Adrenal gland (tissue), 12 donors: Measurements from ENCODE around the gene HSPA12B. TPM values are rescaled to one million over a fixed set of nuclear protein-coding genes. Genes with fewer than 3 reads are reported as not detected.

Experiments used
- DNase-seq, 7 donors: peaks; one replicate each; pipeline ENCODE4 v3.0.0-alpha.2; 2019 to 2020
- H3K27ac ChIP-seq, 5 donors: fragments of 200-600 bp; sonication (generic) in 4 of 5; 1 replicate in 3 of 5; 2 replicates in 2 of 5; pipeline versions ENCODE4 v1.5.1 to v1.8.0; 2016 to 2020; ENCODE audit warnings: mild to moderate bottlenecking in 1 of 5
- H3K27me3 ChIP-seq: fragments of 200-600 bp; 2 replicates; pipeline ENCODE4 v1.8.0; 2021
- H3K36me3 ChIP-seq, 2 donors: fragments of 200-600 bp; replicated peaks in 1 of 2; 1 replicate in 1 of 2; 2 replicates in 1 of 2; pipeline versions ENCODE4 v1.5.1 to v1.8.0; 2018 to 2022
- H3K4me1 ChIP-seq, 2 donors: fragments of 200-600 bp; replicated peaks in 1 of 2; 1 replicate in 1 of 2; 2 replicates in 1 of 2; pipeline versions ENCODE4 v1.5.1 to v1.8.0; 2018 to 2021
- H3K4me3 ChIP-seq, 4 donors: fragments of 200-600 bp; sonication (generic) in 3 of 4; one replicate each; pipeline ENCODE4 v1.5.1; 2016 to 2018
- H3K9me3 ChIP-seq, 3 donors: fragments of 200-600 bp; sonication (generic) in 1 of 3; replicated peaks in 1 of 3; 1 replicate in 2 of 3; 2 replicates in 1 of 3; pipeline versions ENCODE4 v1.5.1 to v1.8.0; 2016 to 2021
- CTCF ChIP-seq, 6 experiments: fragments of 450-650 bp in 4 of 6; fragments of 200-600 bp in 2 of 6; sonication (generic) in 1 of 6; IDR thresholded peaks; 1 replicate in 5 of 6; 2 replicates in 1 of 6; pipeline versions ENCODE4 v1.5.1 to v1.8.0; 2016 to 2021; ENCODE audit warnings: antibody characterized with exemption in 6 of 6, mild to moderate bottlenecking in 2 of 6, moderate library complexity in 1 of 6
- POLR2A ChIP-seq, 2 donors: fragments of 450-650 bp; IDR thresholded peaks; one replicate each; pipeline ENCODE4 v1.6.1; 2017; ENCODE audit warnings: antibody characterized with exemption in 2 of 2, mild to moderate bottlenecking in 2 of 2, moderate library complexity in 1 of 2
- WGBS, 4 donors: extraction: QIAGEN DNeasy Blood & Tissue Kit in 2 of 4; methylation state at CpG; one replicate each; pipeline versions ENCODE4 v1.1.5 to v1.1.7; 2013 to 2017; 5-methylcytosine and 5-hydroxymethylcytosine counted together
- intact Hi-C, 2 donors: fragments of 100-400 bp; cut with DNase I; formaldehyde crosslinking; loops; one replicate each; pipeline versions ENCODE4 v1.14.1 to v1.15.0; 2022 to 2023
- polyA plus RNA-seq, 3 donors: library from polyadenylated mRNA; stranded (reverse); fragments of 200-250 nt in 2 of 3; fragments of 350-450 nt in 1 of 3; fragmentation: Illumina TruSeq in 1 of 3; extraction: RNeasy Lipid Tissue Mini Kit (QIAGEN cat#74804) in 1 of 3; gene quantifications; one replicate each; pipeline ENCODE4 v1.2.3, GENCODE V29; 2013 to 2014
- total RNA-seq, 9 donors: library from RNA; depleted of rRNA in 4 of 9; stranded (reverse); fragments of >200 nt in 4 of 9; fragments of 120-200 nt in 1 of 9; fragmentation: NEBNext Ultra II Directional in 1 of 9; extraction: Animal tissue kit (Norgen Biotek cat#: 25700) in 1 of 9; gene quantifications; one replicate each; pipeline versions ENCODE4 v1.1.0 to v1.2.4, GENCODE V29; 2013 to 2023
- donor health status: healthy with polysubstance abuse.
- donor health status: Bipolar disorder and iron deficiency.
- donor health status: DM: yes; HTN: yes; CAD: no.
- donor health status: DM: no; HTN: no; CAD: no.
- donor health status: DM: no; HTN: no; CAD: no.
- donor health status: DM: yes; HTN: yes; CAD: no.

Gene HSPA12B
- total and polyA plus RNA-seq, 12 donors = 1.5 to 10.9 (median 5.5) TPM

DNA sequence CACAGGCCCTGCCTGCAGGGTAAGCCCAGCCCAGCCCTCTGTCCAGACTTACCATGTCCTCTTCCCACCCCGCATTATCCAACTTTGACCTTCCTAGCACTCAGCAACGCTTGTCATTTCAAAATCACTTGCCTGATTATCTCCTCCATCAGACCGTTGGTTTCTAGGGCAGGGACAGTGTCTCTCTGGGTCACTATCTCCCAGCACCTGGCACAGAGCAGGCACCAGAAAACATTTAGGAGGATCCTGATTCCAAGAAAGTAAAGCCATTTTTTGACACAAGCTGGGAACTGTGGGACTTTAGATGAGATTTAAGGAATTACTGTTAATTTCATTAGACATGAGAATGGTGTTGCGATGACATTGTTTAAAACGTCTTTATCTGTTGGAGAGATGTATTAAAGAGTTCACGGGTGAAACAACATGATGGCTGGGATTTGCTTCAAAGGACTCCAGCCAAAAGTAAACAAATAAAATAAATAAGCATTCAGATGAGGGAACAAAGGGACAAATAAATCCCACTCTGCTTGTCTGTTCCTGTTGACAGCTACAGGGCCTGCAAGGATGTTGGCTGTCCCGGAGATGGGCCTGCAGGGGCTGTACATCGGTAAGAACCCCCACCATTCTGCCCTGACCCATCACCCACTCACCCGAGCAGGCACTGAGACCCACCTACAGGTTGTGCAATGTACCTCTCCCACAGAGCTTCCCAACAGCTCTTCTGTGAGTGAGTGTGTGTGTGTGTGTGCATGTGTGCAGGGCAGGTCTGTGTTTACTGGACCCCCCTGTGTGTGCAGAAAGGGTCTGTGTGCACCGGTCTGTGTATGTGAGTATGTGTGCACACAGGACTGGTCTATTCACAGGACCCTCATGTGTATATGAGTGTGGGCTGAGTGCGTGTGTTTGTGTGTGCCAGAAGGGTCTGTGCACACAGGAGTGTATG, 5.9 kb downstream of the HSPA12B start:
- peak in 1 of 7 donors; percentile 14 for DNase-seq
- Histone ChIP-seq H3K36me3 (no peaks in the 10 kb centered on the region), H3K9me3 (no peaks in the 10 kb centered on the region), H3K4me1 (no peaks in the 10 kb centered on the region), H3K4me3 (no peak overlapping the region), H3K27me3 (no peaks in the 10 kb centered on the region), H3K27ac (no peak overlapping the region)
- intact Hi-C loops = no loop called here
- TF ChIP-seq POLR2A (IDR thresholded peaks at IDR 0.05) = no peak
- no peak for TF ChIP-seq CTCF (IDR thresholded peaks at IDR 0.05)
- WGBS, 4 donors = 59 to 66% (median 63%) methylated on average over 11 of the region's 11 CpGs

DNA sequence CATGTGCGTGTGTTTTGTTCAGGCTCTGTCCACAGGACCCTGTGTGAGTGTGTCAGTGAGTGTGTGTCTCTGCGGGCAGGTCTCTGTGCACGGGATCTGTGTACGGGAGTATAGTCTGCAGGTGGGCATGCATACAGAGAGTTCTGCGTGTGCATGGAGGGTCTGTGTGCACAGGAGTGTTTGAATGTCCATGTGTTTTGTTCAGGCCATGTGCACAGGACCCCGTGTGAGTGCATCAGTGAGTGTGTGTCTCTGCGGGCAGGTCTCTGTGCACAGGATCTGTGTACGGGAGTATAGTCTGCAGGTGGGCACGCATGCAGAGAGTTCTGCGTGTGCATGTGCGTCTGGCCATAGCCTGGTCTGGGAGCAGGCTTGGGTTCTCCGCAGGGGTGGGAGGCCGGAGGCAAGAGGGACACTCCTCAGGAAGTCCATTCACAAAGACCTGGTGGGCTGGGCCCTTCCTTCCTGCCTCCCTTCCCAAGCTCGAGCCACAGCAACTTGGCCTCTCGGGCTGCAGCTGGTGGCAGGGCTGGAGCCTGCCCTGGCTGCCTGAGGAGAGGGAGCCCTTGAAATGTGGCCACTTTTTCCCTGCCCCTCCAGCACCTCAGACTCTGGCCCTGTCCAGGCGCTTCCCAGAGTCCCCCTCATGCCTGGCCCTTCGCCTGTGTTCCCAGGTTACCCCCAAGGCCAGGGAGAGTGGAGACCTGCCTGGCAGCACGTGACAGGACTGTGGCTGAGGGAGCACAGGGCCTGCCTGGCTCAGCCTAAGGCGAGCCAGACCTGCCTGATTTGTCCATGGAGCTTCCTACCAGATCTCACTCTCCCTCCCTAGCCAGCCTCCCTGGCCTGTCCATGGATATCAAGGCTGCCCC, 6.8 kb downstream of the HSPA12B start:
- DNase-seq = peak in 3 of 7 donors; percentile 23 to 62 (median 28)
- Histone ChIP-seq H3K36me3 (no peaks in the 10 kb centered on the region), H3K27ac (peak overlapping the region in 1 of 5 donors; percentile 58), H3K4me1 (no peaks in the 10 kb centered on the region), H3K27me3 (no peaks in the 10 kb centered on the region), H3K9me3 (no peaks in the 10 kb centered on the region), H3K4me3 (no peak overlapping the region)
- intact Hi-C loops = no loop called here
- TF ChIP-seq POLR2A (IDR thresholded peaks at IDR 0.05) = no peak
- TF ChIP-seq CTCF (IDR thresholded peaks at IDR 0.05) = no peak
- 68 to 88% (median 72%) methylated on average over 7 to 19 of the region's 19 CpGs for WGBS, 4 donors

GRCh38 chr20:3739926-3740451, 7.5 kb downstream of the HSPA12B start:
- H3K27ac ChIP-seq = peak overlapping the region in 1 of 5 donors; percentile 58
- intact Hi-C loops = no loop called here
- DNase-seq = no peak
- H3K9me3 ChIP-seq = no peaks in the 10 kb centered on the region
- 79 to 88% (median 84%) methylated on average over 2 to 7 of the region's 7 CpGs for WGBS, 4 donors
- H3K36me3 ChIP-seq = no peaks in the 10 kb centered on the region
- no peak overlapping the region for H3K4me3 ChIP-seq
- H3K27me3 ChIP-seq = no peaks in the 10 kb centered on the region
- TF ChIP-seq CTCF (IDR thresholded peaks at IDR 0.05) (no peak), POLR2A (IDR thresholded peaks at IDR 0.05) (no peak)
- H3K4me1 ChIP-seq = no peaks in the 10 kb centered on the region
